Measurements from ENCODE around the gene OSER1. TPM values are rescaled to one million over a fixed set of nuclear protein-coding genes. Genes with fewer than 3 reads are reported as not detected.

Gene OSER1
- total RNA-seq (63.2 and 73.2 TPM in 2 replicates), polyA plus RNA-seq (50.9 and 53.5 TPM in 2 replicates), polyA minus RNA-seq (ENCODE audit: low replicate concordance) (22.1 and 49.4 TPM in 2 replicates)
- polyA plus RNA-seq (2012): 31.9 and 33.9 TPM in 2 replicates

- H3K4me2 ChIP-seq (ENCODE audit: extremely low read depth, insufficient read depth, low read length): peak within 1 kb of the TSS; percentile 92
- H3K27ac ChIP-seq (ENCODE audit: insufficient read depth, low read length): peak within 1 kb of the TSS; percentile 95
- H3K9me3 ChIP-seq (ENCODE audit: control insufficient read depth, insufficient read depth, low read depth, low read length): no peaks in the 10 kb centered on the region
- peak within 1 kb of the TSS; percentile 58 for H2AFZ ChIP-seq (ENCODE audit: low read length)
- peak; percentile 95 to 97 for DNase-seq (ENCODE audit: low read depth in 2 of 2)
- H4K20me1 ChIP-seq (ENCODE audit: control insufficient read depth, extremely low read depth, insufficient read depth, low read length): no peaks in the 10 kb centered on the region
- H3K27me3 ChIP-seq (ENCODE audit: control insufficient read depth, insufficient read depth, low read length): no peaks in the 10 kb centered on the region
- peak within 1 kb of the TSS; percentile 94 for H3K9ac ChIP-seq (ENCODE audit: insufficient read depth, low read length)
- H3K4me3 ChIP-seq (replicated peaks in 1 of 4; ENCODE audit: control extremely low read depth in 1 of 4, insufficient read depth in 1 of 4, low read depth in 3 of 4, low read length in 4 of 4): peak within 1 kb of the TSS; percentile 86 to 96 (median 94)
- H3K4me1 ChIP-seq (ENCODE audit: control insufficient read depth, extremely low read depth, insufficient read depth, low read length): peaks cover 2% of the 10 kb centered on the region
- TF ChIP-seq CTCF (conservative IDR thresholded peaks at IDR 0.05 in 1 of 2, IDR thresholded peaks at IDR 0.05 in 1 of 2; ENCODE audit: low read depth in 1 of 2, low read length in 2 of 2) (no peak), EZH2 (IDR thresholded peaks at IDR 0.05; ENCODE audit: low read length, missing control alignments) (no peak)
- H3K36me3 ChIP-seq (ENCODE audit: control insufficient read depth, insufficient read depth, low read length): no peaks in the 10 kb centered on the region
- peaks cover 47% of the 10 kb centered on the region for H3K79me2 ChIP-seq (ENCODE audit: control insufficient read depth, insufficient read depth, low read length)
Measured at GRCh38 chr20:44210406-44211176, at the start of gene OSER1. OSER1 (minus strand) TSS chr20:44210771; CDS start chr20:44206957, 3,814 bp downstream.

- H3K79me2 ChIP-seq (ENCODE audit: control insufficient read depth, insufficient read depth, low read length): no peaks in the 10 kb centered on the region
- H2AFZ ChIP-seq (ENCODE audit: low read length): no peak overlapping the region
- TF ChIP-seq EZH2 (IDR thresholded peaks at IDR 0.05; ENCODE audit: low read length, missing control alignments) (no peak), CTCF (conservative IDR thresholded peaks at IDR 0.05 in 1 of 2, IDR thresholded peaks at IDR 0.05 in 1 of 2; ENCODE audit: low read depth in 1 of 2, low read length in 2 of 2) (no peak)
- no peak overlapping the region for H3K4me3 ChIP-seq (replicated peaks in 1 of 4; ENCODE audit: control extremely low read depth in 1 of 4, insufficient read depth in 1 of 4, low read depth in 3 of 4, low read length in 4 of 4)
- no peaks in the 10 kb centered on the region for H3K4me1 ChIP-seq (ENCODE audit: control insufficient read depth, extremely low read depth, insufficient read depth, low read length)
- DNase-seq (ENCODE audit: low read depth in 2 of 2): no peak
- no peaks in the 10 kb centered on the region for H3K36me3 ChIP-seq (ENCODE audit: control insufficient read depth, insufficient read depth, low read length)
- no peak overlapping the region for H3K27ac ChIP-seq (ENCODE audit: insufficient read depth, low read length)
- H3K9me3 ChIP-seq (ENCODE audit: control insufficient read depth, insufficient read depth, low read depth, low read length): no peaks in the 10 kb centered on the region
- H3K27me3 ChIP-seq (ENCODE audit: control insufficient read depth, insufficient read depth, low read length): no peaks in the 10 kb centered on the region
- H4K20me1 ChIP-seq (ENCODE audit: control insufficient read depth, extremely low read depth, insufficient read depth, low read length): no peaks in the 10 kb centered on the region
- H3K9ac ChIP-seq (ENCODE audit: insufficient read depth, low read length): no peak overlapping the region
- no peak overlapping the region for H3K4me2 ChIP-seq (ENCODE audit: extremely low read depth, insufficient read depth, low read length)
Measured at GRCh38 chr20:44258226-44258890, 47.8 kb upstream of the OSER1 start.

DNA sequence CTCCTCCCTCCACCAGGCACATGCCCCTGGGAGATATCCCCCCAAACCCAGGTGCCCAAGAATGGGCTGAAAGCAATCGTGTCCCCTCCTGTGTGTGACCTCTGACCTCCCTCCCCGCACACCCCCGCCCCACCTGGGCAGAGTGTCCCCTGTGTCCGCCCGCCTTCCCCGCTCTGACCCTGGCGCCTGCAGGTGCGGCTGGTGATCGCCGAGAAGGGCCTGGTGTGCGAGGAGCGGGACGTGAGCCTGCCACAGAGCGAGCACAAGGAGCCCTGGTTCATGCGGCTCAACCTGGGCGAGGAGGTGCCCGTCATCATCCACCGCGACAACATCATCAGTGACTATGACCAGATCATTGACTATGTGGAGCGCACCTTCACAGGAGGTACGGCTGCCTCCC is 46.4 kb upstream of the OSER1 start:
- Histone ChIP-seq H3K79me2 (ENCODE audit: control insufficient read depth, insufficient read depth, low read length) (no peaks in the 10 kb centered on the region), H3K36me3 (ENCODE audit: control insufficient read depth, insufficient read depth, low read length) (no peaks in the 10 kb centered on the region), H3K4me3 (replicated peaks in 1 of 4; ENCODE audit: control extremely low read depth in 1 of 4, insufficient read depth in 1 of 4, low read depth in 3 of 4, low read length in 4 of 4) (no peak overlapping the region), H2AFZ (ENCODE audit: low read length) (no peak overlapping the region), H3K4me1 (ENCODE audit: control insufficient read depth, extremely low read depth, insufficient read depth, low read length) (no peaks in the 10 kb centered on the region), H3K27me3 (ENCODE audit: control insufficient read depth, insufficient read depth, low read length) (no peaks in the 10 kb centered on the region), H4K20me1 (ENCODE audit: control insufficient read depth, extremely low read depth, insufficient read depth, low read length) (no peaks in the 10 kb centered on the region), H3K9ac (ENCODE audit: insufficient read depth, low read length) (no peak overlapping the region), H3K27ac (ENCODE audit: insufficient read depth, low read length) (no peak overlapping the region), H3K9me3 (ENCODE audit: control insufficient read depth, insufficient read depth, low read depth, low read length) (no peaks in the 10 kb centered on the region), H3K4me2 (ENCODE audit: extremely low read depth, insufficient read depth, low read length) (no peak overlapping the region)
- TF ChIP-seq EZH2 (IDR thresholded peaks at IDR 0.05; ENCODE audit: low read length, missing control alignments) (no peak), CTCF (conservative IDR thresholded peaks at IDR 0.05 in 1 of 2, IDR thresholded peaks at IDR 0.05 in 1 of 2; ENCODE audit: low read depth in 1 of 2, low read length in 2 of 2) (no peak)
- DNase-seq (ENCODE audit: low read depth in 2 of 2): no peak
